Measurements from ENCODE around the gene TAAR2.
A peak's percentile ranks its signal among the peaks of the same experiment; 100 is the strongest.
"Not testable (repeated sequence)": the region's sequence is repeated elsewhere in the genome, so short reads cannot be mapped to it uniquely, and the experiment has no call there.

TAAR2 gene

GRCh38 chr6:132624175-132624574 lies at the start of gene TAAR2:
TAAR2 (minus strand) TSS chr6:132624275; CDS start chr6:132624275, 0 bp downstream.
- no peak for DNase-seq

DNA sequence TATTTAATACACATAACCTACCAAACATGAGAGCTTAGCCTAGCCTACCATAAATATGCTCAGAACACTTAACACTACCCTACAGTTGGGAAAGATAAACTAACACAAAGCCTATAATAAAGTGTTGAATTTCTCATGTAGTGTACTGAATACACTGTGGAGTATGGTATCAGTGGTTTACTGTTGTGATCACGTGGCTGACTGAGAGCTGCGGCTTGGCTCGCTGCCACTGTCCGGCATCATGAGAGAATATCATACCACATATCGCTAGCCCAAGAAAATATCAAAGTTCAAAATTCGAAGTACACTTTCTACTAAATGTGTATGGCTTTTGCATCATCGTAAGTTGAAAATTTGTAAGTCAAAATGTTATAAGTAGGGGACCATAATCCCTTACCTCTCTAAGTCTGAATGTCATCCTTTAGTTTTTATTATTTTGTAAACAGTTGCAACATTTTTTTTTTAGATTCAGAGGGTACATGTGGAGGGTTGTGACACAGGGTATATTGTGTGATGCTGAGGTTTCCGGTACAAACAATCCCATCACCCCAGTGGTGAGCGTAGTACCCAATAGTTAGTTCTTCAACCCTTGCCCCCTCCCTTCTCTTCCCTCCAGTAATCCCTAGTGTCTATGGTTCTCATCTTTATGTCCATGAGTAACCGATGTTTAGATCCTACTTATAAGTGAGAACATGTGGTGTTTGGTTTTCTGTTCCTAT lies 49.5 kb upstream of the TAAR2 start:
- no peak for DNase-seq

- DNase-seq = no peak
Measured at GRCh38 chr6:132671295-132671694, 47.2 kb upstream of the TAAR2 start.

- DNase-seq = peak in 1 of 2 donors; percentile 54
Measured at GRCh38 chr6:132669690-132670291, 45.7 kb upstream of the TAAR2 start.

DNA sequence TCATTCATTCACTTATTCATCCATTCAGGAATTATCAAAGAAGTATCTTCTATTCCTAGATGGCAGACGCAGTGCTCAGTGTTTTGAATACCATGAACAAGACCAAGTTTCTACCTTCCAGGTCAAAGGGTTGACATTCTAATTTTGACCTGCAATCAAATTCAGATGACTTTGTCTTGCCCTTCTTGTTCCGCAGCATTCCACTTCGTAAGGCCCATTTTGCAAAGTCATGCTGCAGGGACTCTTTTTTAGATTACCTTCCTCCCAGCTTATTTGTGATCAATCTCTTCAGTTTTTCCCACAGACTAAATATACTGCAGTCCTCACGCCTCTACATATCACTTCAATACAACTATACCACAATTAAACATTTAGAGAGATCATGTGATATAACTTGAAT lies 42.0 kb upstream of the TAAR2 start:
- DNase-seq = no peak

GRCh38 chr6:132664309-132665034 lies 40.4 kb upstream of the TAAR2 start:
- no peak for DNase-seq

- DNase-seq = no peak
Measured at GRCh38 chr6:132663661-132664060, 39.6 kb upstream of the TAAR2 start.

- DNase-seq = no peak
Measured at GRCh38 chr6:132661906-132662305, 37.8 kb upstream of the TAAR2 start.

GRCh38 chr6:132659082-132659481 lies 35.0 kb upstream of the TAAR2 start, which contains the start of gene TAAR1:
TAAR1 (minus strand) TSS chr6:132659182; CDS start chr6:132646003, 13,179 bp downstream.
- no peak for DNase-seq

GRCh38 chr6:132651062-132651461 lies 27.0 kb upstream of the TAAR2 start:
- peak in 1 of 2 donors; percentile 9 for DNase-seq

DNA sequence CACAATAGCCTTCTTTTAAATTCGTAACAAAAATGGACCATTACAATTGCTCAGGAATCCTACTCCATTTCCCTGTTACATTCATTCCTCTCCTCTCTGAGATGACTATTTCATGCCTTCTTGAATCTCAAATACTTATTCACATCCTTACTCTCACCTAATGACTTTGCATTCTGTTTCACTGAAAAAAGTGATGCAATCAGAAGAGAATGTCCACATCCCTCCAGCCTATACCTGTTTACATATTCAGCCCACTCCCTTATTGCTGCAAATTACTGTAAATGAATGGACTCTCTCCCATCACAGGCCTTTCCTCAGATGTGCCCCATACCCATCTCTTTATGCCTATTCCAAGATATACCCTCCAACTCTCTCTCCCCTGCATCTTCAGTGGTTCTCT lies 26.4 kb upstream of the TAAR2 start:
- DNase-seq = no peak

DNA sequence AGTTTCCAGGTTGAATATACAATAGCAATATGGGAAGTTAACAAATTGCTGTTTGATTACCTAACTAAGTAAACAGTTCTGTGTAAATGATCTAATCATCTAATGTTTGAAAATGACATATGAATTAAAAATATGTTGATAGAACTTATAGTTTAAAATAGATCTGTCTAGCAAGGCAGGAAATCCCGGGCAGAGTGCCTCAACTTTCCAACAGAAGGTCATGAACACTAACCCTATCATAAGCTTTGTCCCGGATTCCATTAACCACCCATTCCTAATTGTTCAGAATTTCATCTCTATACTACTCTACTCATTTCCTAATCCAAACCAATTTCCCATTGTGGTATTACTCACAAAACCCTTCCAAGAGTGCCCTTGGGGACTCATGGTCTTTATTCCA lies 24.8 kb upstream of the TAAR2 start:
- DNase-seq = no peak

GRCh38 chr6:132648356-132648755 lies 24.3 kb upstream of the TAAR2 start:
- DNase-seq = peak in 1 of 2 donors; percentile 25

GRCh38 chr6:132643547-132643946 lies 19.5 kb upstream of the TAAR2 start:
- no peak for DNase-seq

- DNase-seq = not testable (repeated sequence)
Measured at GRCh38 chr6:132637135-132637534, 13.1 kb upstream of the TAAR2 start.

- DNase-seq = not testable (repeated sequence)
Measured at GRCh38 chr6:132635906-132636305, 11.8 kb upstream of the TAAR2 start.

DNA sequence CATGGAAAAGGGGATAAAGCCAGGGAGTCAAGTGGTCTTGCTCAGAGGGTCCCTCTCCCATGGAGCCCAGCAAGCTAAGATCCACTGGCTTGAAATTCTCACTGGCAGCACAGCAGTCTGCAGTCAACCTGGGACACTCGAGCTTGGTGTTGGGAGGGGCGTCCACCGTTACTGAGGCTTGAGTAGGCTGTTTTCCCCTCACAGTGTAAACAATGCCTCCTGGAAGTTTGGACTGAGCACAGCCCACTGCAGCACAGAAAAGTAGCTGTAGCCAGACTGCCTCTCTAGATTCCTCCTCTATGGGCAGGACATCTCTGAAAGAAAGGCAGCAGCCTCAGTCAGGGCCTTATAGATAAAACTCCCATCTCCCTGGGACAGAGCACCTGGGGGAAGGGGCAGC lies 11.2 kb upstream of the TAAR2 start:
- not testable (repeated sequence) for DNase-seq

DNA sequence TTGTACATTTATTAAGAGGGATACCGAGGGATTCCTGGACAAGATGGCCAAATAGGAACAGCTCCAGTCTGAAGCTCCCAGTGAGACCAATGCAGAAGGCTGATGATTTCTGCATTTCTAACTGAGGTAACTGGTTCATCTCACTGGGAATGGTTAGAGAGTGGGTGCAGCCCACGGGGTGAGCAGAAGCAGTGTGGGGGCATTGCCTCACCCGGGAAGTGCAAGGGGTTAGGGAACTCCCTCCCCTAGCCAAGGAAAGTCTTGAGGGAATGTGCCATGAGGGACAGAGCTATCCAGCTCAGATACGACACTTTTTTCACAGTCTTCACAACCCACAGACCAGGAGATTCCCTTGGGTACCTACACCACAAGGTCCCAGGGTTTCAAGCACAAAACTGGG lies 10.7 kb upstream of the TAAR2 start:
- no peak for DNase-seq

DNA sequence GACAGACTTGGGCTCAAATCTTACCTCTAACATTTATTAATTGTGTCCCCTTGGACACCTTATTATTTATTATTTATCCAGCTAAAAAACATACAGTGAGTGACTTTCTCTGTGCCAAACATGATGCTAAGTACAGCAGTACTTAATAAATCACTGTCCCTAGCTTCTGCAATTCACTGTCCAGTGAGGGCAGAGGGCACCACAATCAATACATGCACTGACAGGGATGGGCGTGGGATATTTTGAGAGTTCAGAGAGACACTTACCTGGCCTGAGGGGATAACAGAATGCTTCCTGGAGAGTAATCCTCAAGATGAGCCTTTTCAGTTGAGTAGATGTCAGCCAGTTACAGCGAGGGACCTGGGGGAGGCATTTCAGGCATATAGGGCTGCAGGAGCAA lies 9.3 kb upstream of the TAAR2 start:
- no peak for DNase-seq

- DNase-seq = no peak
Measured at GRCh38 chr6:132623106-132623845, 799 bp downstream of the TAAR2 start.

DNA sequence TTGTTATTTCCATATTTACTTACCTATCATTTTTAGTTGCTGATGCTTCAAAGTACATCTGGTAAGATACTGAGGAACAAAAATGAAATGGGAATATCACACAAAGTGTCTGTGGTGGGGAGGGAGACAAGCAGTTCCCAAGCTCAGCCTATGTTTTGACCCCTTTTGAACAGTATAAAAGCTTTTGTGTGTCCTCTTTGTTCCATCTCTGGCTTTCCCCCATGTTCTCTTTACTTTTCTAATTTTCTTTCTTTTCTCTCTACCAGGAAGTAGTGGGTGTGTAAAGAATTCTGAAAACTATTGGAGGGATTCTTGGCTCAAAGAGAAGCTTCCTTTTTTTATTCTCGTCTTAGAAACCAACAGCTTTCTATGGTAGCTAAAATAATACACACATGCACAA lies 7.4 kb downstream of the TAAR2 start:
- no peak for DNase-seq

GRCh38 chr6:132614554-132614953 lies 9.5 kb downstream of the TAAR2 start:
- no peak for DNase-seq

- peak in 1 of 2 donors; percentile 20 for DNase-seq
Measured at GRCh38 chr6:132612449-132613108, 11.5 kb downstream of the TAAR2 start.

All from CD4-positive, alpha-beta T cell treated with Interleukin-4 for 1 hour (primary cell).